GM21825 (cell line): ENCODE results near the gene IL36B.

Experiments
- ATAC-seq: cut with Tn5 transposase; IDR thresholded peaks from one replicate; pipeline ENCODE4 v1.9.1; 2021; ENCODE audit warnings: mild to moderate bottlenecking, moderate library complexity; ENCODE audit not compliant: unreplicated experiment

Gene IL36B

DNA sequence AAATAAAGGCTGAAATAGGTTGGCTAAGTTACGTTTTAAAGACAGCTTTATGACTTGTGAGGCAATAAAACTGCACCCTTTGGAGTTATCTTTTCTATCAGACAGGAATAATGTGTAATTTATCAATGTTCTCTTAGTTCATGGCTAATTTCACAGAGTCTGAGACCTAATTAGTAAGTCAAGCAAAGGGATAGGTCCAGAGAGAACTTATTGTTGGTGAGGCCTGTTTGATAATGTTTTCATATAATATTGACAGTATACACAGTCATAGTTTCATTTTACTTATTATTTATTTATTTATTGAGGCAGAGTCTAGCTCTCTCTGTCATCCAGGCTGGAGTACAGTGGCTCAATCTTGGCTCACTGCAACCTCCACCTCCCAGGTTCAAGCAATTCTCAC, 4.5 kb upstream of the IL36B start:
- no peak for ATAC-seq

DNA sequence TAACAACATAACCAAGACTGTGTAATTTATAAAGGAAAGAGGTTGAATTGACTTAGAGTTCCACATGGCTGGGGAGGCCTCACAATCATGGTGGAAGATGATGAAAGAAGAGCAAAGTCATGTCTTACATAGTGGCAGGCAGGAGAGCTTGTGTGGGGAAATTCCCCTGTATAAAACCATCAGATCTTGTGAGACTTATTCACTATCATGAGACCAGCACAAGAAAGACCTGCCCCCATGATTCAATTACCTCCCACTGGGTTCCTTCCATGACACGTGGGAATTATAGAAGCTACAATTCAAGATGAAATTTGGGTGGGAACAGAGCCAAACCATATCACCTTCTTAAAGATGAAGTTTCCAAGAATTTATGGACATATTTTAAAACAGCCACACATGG, 3.9 kb upstream of the IL36B start:
- ATAC-seq: no peak

DNA sequence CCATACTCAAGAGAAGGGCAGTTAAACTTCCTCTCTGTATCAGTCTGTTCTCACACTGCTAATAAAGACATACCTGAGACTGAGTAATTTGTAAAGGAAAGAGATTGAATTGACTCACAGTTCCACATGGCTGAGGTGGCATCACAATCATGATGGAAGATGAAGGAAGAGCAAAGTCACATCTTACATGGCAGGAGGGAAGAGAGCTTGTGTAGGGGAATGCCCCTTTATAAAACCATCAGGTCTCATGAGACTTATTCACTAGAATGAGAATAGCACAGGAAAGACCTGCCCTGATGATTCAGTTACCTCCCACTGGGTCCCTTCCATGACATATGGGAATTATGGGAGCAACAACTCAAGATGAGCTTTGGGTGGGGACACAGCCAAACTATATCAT, 1.4 kb upstream of the IL36B start:
- ATAC-seq: no peak

DNA sequence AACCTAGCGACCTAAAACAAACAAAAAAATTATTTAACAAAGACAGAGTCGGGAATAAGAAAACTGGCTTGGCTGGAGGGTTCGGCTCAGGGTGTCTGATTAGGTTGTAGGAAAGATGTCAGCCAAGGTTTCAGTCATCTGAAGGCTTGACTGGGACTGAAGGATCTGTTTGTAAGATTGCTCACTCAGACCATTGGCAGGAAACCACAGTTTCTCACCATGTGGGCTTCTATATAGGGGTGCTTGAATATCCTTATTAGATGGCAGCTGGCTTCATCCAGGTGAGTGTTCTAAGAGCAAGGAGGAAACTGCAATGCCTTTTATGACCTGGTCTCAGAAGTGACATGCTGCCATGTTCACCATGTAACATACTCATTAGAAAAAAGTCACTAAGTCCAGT, 999 bp upstream of the IL36B start:
- no peak for ATAC-seq

DNA sequence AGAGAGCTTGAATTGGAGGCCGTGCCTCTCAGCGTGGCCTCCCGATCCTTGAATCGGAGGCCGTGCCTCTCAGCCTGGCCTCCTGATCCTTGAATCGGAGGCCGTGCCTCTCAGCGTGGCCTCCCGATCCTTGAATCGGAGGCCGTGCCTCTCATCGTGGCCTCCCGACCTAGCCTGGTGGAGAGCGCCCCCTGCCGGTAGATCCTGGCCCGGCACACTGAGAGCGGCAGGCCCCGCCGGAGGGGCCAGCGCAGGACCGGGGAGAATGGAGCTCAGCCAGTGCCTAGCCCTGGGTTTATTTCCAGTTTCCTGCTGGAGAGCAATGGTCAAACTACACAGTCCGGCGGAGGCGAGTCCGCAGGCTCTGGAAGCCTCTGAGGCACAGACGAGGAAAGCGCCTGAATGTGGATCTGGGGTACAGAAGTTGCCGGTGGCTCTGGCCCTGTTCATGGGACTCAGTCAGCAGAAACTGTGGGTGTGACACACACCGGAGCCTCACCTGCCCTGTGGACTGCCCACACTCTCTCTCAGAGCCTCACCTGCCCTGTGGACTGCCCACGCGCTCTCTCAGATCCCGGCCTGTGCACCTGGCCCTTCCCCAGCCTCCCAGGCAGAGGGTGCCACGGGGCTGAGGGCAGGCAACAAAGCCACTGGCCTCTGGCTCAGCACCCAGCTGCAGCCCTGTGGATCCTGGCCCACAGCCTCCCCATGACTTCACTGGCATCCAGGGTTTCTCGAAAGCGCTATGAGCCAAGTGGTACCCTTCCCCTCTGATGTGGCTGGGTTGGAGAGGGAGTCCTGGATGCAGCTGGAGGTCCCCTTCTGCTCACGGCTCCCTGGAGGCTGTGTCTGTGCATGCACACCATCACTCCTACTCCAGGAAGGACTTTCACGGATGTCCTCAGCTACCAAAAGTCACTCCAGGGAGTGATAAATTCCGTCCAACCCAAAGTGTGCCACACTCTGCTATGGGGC, 1.5 kb downstream of the IL36B start:
- ATAC-seq: no peak

DNA sequence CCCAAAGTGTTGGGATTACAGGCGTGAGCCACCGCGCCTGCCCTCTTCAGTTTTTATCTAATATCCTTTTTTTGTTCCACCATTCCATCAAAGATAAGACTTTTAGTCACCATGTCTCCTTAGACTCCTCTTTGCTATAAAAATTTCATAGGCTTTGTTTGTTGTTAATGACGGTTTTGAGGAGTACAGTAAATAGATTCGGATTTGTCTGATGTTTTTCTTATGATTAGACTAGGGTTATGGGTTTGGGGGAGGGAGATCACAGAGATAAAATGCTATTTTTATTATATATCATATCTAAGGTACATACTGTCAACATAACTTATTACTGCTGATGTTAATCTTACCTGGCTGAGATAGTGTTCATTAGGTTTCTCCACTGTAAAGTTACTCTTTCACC, 6.2 kb downstream of the IL36B start:
- no peak for ATAC-seq

DNA sequence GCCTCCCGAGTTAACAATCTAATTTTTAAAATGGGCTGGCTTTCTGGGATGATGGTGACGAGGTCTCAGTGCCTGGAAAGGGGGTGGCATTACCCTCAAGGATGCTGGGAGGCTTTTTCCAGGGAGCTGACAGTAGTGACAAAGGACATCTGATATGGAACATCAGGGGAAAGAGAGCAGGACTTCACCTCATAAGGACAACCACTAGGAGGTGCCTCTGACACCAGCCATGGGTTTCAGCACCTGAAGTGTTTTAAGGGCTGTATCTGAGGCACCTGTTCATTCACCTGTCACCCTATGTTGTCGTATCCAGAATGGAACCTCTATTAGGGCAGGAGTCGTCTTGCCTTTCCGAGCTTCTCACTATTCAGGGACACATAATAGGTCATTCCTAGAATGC, 10.8 kb downstream of the IL36B start:
- no peak for ATAC-seq

DNA sequence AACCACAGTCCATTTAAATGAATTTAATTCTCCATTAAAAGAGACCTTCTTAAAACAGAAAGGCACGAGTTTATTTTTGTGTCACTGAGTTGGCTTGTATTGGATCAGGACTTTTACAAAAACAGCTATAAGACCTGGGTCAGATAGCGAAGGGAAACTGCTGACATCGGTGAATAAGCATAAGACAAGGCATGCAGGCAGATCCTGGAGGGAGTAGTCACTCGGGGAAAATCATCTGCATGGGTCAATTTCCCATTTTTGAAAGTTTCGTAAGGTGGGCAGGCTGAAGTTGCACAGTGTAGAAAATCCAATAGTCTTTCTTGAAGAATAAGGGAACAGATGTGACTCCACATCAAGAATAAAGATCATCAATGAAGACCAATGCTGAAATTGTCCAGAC, 12.9 kb downstream of the IL36B start:
- ATAC-seq: no peak

DNA sequence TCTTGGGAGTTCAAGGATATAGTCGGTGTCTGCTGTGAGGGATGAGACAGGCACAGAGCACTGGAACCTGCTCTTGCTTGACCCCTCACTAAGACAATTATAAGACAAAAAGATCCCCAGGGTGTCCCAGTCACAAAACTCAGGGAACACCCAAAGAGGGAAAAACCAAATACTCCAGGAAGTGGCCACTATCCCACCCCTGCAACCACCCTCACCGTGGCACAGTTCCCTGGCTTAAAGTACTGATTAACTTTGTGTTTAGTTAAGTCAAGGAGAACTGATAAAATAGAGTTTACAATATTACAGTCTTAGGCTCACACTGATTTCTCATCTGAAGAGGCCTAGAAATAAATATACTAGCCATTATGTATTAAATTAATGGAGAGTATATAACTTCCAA, 13.5 kb downstream of the IL36B start:
- no peak for ATAC-seq

DNA sequence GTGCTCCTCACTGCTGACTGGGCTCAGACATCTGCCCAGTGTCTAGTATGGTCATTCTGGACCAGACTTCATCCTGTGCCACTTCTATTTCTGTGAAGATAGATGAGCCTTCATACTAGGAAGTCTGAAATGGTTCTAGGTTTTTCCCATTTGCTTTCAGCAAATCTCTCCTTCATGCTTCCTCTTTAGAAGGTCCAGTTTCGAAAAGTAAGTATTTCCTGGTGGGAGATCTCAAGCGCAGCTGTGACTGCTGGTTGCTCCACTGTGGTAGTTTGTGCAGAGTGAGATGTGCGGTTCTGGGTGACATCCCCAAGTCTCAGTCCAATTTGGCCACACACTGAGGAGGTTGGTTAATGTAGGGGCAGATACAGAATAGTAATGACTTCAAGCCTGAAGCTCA, 14.4 kb downstream of the IL36B start:
- no peak for ATAC-seq

DNA sequence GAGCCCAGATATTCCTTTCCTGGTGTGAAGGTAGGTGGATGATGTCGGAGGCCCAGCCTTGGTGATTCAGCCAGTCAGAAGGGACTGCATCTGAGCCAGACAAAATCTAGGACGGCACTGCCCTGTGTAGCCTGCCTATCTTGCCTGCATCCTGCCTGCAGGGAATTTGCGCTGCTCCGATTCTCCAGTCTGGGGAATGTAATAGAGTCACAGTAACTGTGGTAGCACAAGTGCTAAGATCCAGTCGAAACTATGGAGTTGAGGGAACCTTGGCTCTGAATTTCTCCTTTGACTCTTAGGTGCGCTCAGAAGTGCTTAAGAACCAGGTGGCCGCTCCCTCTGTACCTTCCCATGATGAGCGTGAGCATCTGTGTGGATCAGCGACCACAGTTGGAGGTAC, 15.9 kb downstream of the IL36B start:
- no peak for ATAC-seq

DNA sequence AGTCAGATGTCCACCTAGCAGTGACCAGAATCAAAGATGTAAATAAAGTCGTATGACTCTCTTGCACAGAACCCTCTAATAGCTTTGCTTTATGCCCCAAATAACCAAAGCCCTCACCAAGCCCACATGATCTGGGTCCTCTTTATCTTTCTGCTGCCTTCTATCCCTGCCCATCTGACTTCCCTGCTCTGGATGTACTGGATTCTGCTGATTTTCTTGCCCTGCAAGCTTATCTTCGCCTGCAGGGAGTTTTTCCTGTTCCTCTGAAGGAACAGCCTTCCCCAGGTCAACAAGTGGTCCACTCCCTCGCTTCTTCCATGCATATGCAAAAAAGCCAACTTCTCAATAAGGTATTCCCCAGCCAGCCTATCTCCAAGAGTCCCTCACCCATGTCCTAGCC, 18.7 kb downstream of the IL36B start:
- no peak for ATAC-seq

DNA sequence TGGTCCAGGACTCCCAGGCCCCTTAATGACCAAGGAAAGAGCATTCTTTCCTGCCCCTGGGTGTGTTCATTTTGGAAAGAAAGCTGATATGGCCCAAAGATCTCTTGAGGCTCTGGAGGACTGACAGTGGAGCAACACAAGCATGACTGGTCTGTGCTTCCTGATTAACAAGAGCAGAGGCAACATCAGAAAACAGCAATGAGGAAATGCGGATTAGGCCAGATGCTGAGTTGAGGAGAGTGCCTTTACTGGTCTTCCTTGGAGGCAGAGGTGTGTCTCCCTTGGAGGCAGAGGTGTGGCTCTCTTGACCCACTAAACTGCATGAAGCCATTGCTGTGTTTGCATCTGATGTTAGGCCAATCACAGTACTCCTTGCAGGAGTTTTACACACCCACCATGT, 19.9 kb downstream of the IL36B start:
- ATAC-seq: no peak

DNA sequence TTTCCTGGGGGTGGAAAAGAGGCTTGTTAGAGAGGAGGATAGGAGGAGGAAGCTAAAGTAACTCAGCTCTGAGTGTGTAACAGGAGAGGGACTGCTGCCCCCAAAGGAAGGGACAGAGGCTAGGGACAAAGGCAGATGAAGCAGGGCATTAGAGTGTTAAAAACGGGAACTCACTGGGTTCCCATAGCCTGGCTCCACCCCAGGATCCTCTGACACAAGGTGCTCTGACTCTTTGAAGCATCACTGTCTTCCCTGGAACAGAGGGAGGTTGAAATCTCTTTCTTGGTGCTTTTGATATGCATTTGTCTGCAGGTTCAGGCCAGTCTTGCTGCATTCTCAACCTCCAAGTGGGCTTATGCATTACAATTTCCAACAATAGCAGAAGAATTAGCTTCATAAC, 24.6 kb downstream of the IL36B start:
- no peak for ATAC-seq

DNA sequence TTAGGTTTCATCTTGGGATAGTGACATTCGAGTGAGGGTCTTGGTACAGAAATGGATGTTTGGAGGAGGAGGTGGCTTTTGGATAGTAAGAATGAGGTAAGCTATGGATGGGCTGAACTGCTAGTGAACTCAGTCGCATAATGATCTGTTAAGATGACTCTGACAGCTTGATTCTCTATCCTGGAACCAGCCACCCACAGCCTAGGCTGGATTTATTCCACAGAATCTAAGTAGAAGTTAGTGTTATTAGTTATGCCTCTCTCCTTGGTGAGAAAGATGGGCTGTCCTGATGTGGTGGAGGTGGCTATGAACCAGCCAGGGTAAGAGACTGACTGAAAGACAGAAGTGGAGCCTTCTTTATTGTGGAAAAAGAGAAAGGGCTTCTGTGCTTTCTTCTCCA, 25.0 kb downstream of the IL36B start:
- no peak for ATAC-seq

DNA sequence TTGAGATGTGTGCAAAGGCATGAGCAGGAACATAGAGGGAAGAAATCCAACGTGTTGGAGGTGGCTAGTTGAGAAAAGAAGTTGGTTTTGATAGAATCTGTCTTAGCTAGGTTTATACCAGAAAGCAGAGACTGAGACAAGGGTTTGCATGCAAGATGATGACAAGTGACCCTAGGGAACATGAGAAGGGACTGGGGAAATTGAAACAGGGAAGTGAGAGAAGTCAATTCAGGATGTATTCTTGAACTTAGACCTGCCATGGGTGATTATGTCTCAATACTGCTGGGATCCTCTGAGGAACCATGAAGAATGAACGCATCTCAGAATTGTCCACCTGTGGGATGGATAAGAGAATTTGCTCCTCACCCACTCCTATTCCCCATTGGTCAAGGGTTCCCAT, 26.9 kb downstream of the IL36B start:
- ATAC-seq: no peak

DNA sequence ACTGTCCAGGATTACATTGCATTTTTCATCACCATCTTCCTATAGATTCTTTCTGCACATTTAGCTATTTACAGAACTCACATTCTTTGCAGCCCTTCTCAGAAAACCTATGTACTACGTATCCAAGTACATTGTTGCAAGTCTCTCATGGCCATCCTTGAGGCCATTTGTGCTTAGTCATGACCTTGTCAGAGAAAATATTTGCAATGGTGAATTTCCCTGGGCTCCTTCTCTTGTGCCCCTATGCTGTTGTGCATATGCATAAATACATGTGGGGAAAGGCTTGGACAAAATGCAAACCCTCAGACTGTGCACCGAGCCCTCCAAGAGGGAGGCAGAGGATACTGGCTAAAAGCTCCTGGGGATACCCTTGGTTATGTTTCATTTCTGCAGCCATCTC, 27.9 kb downstream of the IL36B start:
- ATAC-seq: no peak

DNA sequence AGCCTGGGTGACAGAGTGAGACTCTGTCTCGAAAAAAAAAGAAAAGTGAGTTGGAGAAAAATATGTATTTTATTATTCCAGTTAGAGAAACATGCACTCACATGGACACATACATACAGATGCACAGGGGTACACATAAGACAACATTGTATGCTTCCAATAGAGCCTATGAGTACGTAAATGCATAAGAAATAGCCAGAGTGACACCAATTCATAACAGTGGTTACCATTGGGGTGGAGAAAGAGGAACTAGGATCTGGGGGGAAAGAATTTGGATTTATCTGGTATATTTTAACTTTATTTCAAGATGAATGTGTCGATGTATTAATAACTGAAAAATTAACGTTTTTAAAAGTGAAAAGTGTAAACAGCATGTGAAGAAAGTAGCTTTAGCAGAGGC, 31.4 kb downstream of the IL36B start:
- ATAC-seq: no peak

DNA sequence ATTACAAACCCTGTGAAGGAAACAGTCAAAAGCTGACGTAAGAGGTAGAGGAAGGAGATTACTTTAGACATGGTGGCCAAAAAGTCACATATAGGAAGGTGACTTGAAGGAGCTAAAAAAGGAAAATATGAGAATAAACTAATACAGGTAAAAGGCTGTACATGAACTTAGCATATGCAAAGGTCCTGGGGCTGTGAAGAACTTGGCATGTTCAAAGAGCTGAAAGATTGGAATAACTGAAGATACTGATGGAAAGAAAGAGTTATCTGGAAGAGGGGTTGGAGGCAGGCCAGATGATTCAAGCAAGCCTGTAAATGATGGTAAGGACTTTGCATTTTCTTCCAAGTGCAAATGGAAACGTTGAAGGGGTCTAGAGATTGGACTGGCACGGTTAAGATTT, 34.2 kb downstream of the IL36B start:
- no peak for ATAC-seq

DNA sequence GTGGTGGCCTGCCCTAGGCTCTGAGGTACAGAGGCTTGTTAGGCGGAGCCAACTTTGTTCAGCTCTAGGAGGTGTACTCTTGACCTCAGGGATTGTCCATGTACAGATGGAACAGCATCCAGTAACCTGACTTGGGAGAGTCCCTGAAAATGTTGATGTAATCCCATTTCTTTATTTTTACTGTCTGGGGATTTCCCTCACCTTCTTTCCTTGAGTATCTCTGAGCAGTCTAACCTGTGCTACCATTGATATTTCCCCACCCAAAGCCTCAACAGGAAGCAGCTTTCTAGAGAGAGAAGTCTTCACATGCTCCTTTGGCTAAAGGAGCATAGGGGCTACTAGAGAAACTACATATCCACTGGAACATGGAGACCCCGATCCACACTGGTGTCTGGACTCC, 37.0 kb downstream of the IL36B start:
- ATAC-seq: no peak

DNA sequence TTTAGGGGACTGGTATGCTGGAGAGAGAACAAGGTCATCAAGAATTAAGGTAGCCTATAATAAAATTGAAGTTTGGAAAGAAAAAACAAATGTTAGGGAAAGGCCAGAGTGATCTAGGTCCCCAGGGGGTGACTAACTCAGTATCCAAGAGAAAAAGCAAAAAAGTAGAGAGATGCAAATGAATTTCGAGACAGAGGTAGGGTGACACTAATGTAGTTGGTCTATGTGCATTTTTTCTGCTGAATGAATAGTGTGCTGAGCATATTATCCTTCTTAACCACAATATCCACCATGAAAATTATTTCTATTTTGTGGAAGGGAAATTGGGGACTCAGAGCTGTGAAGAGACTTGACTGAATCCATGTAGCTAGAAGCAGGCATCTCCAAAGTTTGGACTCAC, 37.6 kb downstream of the IL36B start:
- no peak for ATAC-seq

DNA sequence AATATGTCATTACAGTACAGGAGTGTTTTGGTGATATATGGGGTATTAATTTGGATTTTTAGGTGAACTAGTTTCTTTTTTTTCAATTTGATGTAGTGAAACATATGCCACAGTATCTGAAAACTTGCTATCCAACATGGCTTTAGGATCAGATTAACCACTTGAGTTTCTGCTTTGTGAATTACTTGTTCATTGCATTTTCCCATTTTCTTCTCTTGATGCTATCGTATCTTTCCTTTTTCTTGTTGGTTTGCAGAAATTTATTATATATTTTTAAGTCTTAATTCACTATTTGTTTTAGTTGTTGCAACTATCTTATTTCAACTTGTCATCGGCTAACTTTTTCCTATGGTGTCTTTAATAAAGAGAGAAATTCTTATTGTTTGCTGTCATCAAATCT, 38.6 kb downstream of the IL36B start:
- ATAC-seq: no peak

DNA sequence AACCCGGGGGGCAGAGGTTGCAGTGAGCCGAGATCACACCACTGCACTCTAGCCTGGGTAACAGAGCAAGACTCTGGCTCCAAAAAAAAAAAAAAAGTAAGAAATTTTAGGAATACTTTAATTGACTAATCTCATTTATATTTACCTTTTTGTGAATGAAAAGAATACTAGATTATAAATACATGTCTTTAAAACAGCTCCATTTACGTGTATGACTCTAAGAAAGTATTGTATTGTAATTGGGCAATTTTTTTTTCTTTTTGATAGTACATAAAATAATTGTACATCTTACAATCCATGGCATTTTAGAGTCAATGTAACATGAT, 39.4 kb downstream of the IL36B start:
- no peak for ATAC-seq
